Prostate gland (tissue), 2 donors: ENCODE measurements around the gene POLR3E. TPM values are rescaled to one million over a fixed set of nuclear protein-coding genes. Genes with fewer than 3 reads are reported as not detected.

ENCODE experiments used
- DNase-seq: peaks from one replicate; pipeline ENCODE4 v3.0.0-alpha.2; 2019; ENCODE audit warnings: low spot score
- H3K27ac ChIP-seq, 2 donors: fragments of 200-600 bp; sonication (generic); 2 replicates each; pipeline ENCODE4 v1.5.1; 2017 to 2019
- H3K27me3 ChIP-seq: fragments of 200-600 bp; sonication (generic); replicated peaks from 2 replicates; pipeline ENCODE4 v1.5.1; 2019; ENCODE audit not compliant: insufficient read depth
- H3K36me3 ChIP-seq, 2 donors: fragments of 200-600 bp; sonication (generic); 1 replicate in 1 of 2; 2 replicates in 1 of 2; pipeline versions ENCODE4 v1.5.1 to v1.8.1; 2017 to 2019
- H3K4me1 ChIP-seq: fragments of 200-600 bp; sonication (generic); replicated peaks from 2 replicates; pipeline ENCODE4 v1.5.1; 2019
- H3K4me3 ChIP-seq, 2 donors: fragments of 200-600 bp; sonication (generic); 2 replicates each; pipeline ENCODE4 v1.5.1; 2017 to 2019
- H3K9me3 ChIP-seq: fragments of 200-600 bp; sonication (generic); 2 replicates; pipeline ENCODE4 v1.5.1; 2017
- POLR2A ChIP-seq: fragments of 450-650 bp; IDR thresholded peaks from one replicate; pipeline ENCODE4 v1.6.1; 2016; ENCODE audit warnings: antibody characterized with exemption, mild to moderate bottlenecking
- POLR2AphosphoS5 ChIP-seq: sonication (generic); formaldehyde crosslinking; IDR thresholded peaks from one replicate; pipeline ENCODE4 v1.6.1; 2017; ENCODE audit warnings: antibody characterized with exemption
- WGBS: methylation state at CpG from one replicate; pipeline ENCODE4 v1.1.5; 2018; 5-methylcytosine and 5-hydroxymethylcytosine counted together
- intact Hi-C: fragments of 100-400 bp; cut with DNase I; formaldehyde crosslinking; loops from one replicate; pipeline ENCODE4 v1.14.2; 2022
- total RNA-seq, 2 donors: library from RNA; depleted of rRNA; stranded (reverse); fragments of >200 nt; gene quantifications; one replicate each; pipeline ENCODE4 v1.1.0, GENCODE V29; 2016
- TF ChIP-seq, protein P1 (sequence below), 4 experiments: fragments of 200-600 bp in 2 of 4; fragments of 450-650 bp in 2 of 4; sonication (generic) in 2 of 4; IDR thresholded peaks; 1 replicate in 3 of 4; 2 replicates in 1 of 4; pipeline ENCODE4 v1.5.1; 2016 to 2019; ENCODE audit warnings: antibody characterized with exemption in 4 of 4, mild to moderate bottlenecking in 2 of 4, moderate library complexity in 2 of 4

Gene POLR3E
- total RNA-seq, 2 donors from 2014 or later: 52.3 to 61.7 TPM

DNA sequence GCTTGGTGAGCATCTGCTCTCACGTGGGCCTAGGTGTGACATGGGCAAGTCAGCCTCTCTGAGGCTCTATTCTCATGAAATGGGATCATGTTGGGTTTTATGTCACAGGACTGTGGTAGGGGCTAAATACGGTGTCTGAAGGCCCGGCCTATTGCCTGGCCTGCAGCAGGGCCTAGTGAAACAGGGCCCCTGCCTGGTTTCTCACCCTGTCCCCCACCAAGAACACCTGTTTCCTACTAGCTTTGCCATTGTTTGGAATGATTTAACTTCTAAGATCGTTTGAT is 29.1 kb downstream of the POLR3E start:
- Histone ChIP-seq H3K27ac (no peak overlapping the region), H3K4me1 (peaks cover 2% of the 10 kb centered on the region), H3K9me3 (no peaks in the 10 kb centered on the region), H3K27me3 (no peaks in the 10 kb centered on the region), H3K36me3 (peaks cover 0 to 23% of the 10 kb centered on the region in 2 donors), H3K4me3 (no peak overlapping the region)
- TF ChIP-seq POLR2AphosphoS5 (no peak), POLR2A (no peak)
- TF ChIP-seq, protein P1, sequence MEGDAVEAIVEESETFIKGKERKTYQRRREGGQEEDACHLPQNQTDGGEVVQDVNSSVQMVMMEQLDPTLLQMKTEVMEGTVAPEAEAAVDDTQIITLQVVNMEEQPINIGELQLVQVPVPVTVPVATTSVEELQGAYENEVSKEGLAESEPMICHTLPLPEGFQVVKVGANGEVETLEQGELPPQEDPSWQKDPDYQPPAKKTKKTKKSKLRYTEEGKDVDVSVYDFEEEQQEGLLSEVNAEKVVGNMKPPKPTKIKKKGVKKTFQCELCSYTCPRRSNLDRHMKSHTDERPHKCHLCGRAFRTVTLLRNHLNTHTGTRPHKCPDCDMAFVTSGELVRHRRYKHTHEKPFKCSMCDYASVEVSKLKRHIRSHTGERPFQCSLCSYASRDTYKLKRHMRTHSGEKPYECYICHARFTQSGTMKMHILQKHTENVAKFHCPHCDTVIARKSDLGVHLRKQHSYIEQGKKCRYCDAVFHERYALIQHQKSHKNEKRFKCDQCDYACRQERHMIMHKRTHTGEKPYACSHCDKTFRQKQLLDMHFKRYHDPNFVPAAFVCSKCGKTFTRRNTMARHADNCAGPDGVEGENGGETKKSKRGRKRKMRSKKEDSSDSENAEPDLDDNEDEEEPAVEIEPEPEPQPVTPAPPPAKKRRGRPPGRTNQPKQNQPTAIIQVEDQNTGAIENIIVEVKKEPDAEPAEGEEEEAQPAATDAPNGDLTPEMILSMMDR (IDR thresholded peaks at IDR 0.05): no peak
- 84% methylated on average over 3 of the region's 4 CpGs for WGBS
- intact Hi-C loops: loop anchor here (10.0 kb wide), 1 partner anchor 348 kb away; no protein-coding TSS in a partner anchor
- DNase-seq: no peak

DNA sequence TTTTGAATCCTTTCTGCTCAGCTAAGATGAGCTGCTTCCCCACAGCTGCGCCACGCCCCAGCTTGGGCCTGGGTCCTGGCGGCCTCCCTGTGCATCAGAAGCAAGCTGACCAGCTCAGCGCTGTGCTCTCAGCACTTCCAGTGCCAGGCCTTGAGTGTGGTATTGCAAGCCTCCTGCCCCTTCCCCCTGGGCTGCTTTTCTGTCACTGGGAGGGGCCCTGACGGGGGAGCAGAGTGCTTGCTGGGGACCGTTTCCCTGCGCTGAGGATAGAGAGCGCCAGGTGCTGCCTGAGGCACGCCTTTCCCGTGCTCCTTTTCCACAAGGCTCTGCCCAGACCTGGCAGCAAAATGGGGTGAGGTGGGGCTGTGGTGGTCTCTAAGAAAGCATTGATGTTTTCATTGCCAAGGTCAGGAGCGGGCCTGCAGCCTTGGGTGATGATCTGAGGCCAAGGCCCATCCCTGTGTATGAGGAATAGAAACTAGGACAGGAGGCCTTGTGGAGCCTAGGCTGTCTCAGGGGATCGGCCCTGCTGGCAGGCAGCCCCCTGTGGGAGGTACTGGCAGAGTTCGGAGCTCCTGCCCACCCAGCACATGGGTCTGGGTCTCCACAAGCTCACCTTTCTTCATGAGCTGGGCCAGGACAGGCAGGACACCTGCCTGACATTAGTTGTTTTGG is 29.7 kb downstream of the POLR3E start:
- Histone ChIP-seq H3K4me1 (peaks cover 2% of the 10 kb centered on the region), H3K27ac (no peak overlapping the region), H3K36me3 (peaks cover 0 to 23% of the 10 kb centered on the region in 2 donors), H3K4me3 (no peak overlapping the region), H3K9me3 (no peaks in the 10 kb centered on the region), H3K27me3 (no peaks in the 10 kb centered on the region)
- 87% methylated on average over 13 of the region's 13 CpGs for WGBS
- TF ChIP-seq POLR2A: no peak
- TF ChIP-seq, protein P1 (IDR thresholded peaks at IDR 0.05): no peak
- TF ChIP-seq POLR2AphosphoS5: no peak
- DNase-seq: no peak
- intact Hi-C loops: loop anchor here (10.0 kb wide), 1 partner anchor 348 kb away; no protein-coding TSS in a partner anchor

DNA sequence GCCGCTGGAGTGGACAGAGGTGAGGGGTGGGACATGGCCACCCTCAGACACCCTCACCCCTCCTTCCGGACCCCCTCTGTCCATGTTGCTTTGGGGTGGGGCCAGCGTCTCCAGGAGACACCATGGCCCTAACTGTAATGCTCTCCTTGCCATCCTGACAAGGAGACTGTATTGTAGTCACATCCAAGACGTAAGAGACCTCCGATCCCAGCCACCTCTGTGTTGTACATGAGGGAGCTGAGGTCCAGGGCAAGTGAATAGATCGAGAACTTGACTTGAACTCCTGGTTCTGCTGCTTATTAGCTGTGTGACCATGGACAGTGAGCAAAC is 30.2 kb downstream of the POLR3E start:
- H3K9me3 ChIP-seq: no peaks in the 10 kb centered on the region
- no peak overlapping the region for H3K4me3 ChIP-seq
- TF ChIP-seq POLR2AphosphoS5: no peak
- TF ChIP-seq, protein P1 (IDR thresholded peaks at IDR 0.05): no peak
- TF ChIP-seq POLR2A: no peak
- peaks cover 2% of the 10 kb centered on the region for H3K4me1 ChIP-seq
- H3K27me3 ChIP-seq: no peaks in the 10 kb centered on the region
- no peak overlapping the region for H3K27ac ChIP-seq
- H3K36me3 ChIP-seq: peaks cover 0 to 23% of the 10 kb centered on the region in 2 donors
- DNase-seq: no peak
- intact Hi-C loops: loop anchor here (10.0 kb wide), 1 partner anchor 347 kb away; no protein-coding TSS in a partner anchor
- WGBS: 95% methylated on average over 6 of the region's 6 CpGs

GRCh38 chr16:22328081-22328725 is 31.0 kb downstream of the POLR3E start:
- intact Hi-C loops: loop anchor here (10.0 kb wide), 1 partner anchor 347 kb away; no protein-coding TSS in a partner anchor
- no peak overlapping the region for H3K4me3 ChIP-seq
- H3K27ac ChIP-seq: no peak overlapping the region
- no peak for DNase-seq
- peaks cover 0 to 23% of the 10 kb centered on the region in 2 donors for H3K36me3 ChIP-seq
- TF ChIP-seq POLR2A (no peak), POLR2AphosphoS5 (no peak)
- WGBS: 93% methylated on average over 10 of the region's 10 CpGs
- H3K9me3 ChIP-seq: no peaks in the 10 kb centered on the region
- H3K4me1 ChIP-seq: peaks cover 2% of the 10 kb centered on the region
- no peaks in the 10 kb centered on the region for H3K27me3 ChIP-seq

DNA sequence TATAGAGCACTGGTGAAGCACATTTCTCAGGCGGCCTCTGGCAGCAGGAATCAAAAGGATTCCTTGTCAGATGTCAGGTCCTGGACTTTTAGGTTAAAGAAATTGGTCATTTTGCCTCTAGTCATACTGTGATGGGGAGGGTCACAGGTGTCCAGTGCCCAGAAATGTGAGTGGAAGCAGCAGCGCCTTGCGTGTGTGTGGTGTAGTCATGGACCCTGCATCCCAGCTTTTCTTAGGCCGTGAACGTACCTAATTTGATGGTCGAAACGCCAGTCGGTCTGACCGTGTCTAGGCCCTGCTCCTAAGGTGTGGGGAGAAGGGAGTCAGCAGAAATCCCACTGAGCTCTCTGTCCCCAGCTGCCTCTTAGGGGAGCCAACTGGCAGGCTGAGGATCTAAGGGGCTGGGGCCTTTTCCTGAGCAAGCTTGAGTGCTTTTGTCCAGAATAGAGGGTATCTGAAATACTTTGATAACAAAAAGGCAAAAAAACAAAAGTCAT is 32.0 kb downstream of the POLR3E start:
- H3K4me3 ChIP-seq: no peak overlapping the region
- 95% methylated on average over 9 of the region's 9 CpGs for WGBS
- no peak for DNase-seq
- no peaks in the 10 kb centered on the region for H3K9me3 ChIP-seq
- H3K27ac ChIP-seq: no peak overlapping the region
- intact Hi-C loops: loop anchor here (10.0 kb wide), 1 partner anchor 346 kb away; no protein-coding TSS in a partner anchor
- no peaks in the 10 kb centered on the region for H3K27me3 ChIP-seq
- peaks cover 2% of the 10 kb centered on the region for H3K4me1 ChIP-seq
- H3K36me3 ChIP-seq: peaks cover 0 to 23% of the 10 kb centered on the region in 2 donors
- TF ChIP-seq POLR2A (no peak), POLR2AphosphoS5 (no peak)
- TF ChIP-seq, protein P1 (IDR thresholded peaks at IDR 0.05): no peak
